GM12878 (cell line): ENCODE measurements around the gene ZNF445. TPM values are rescaled to one million over a fixed set of nuclear protein-coding genes. Genes with fewer than 3 reads are reported as not detected.

Experiments used
- ATAC-seq: fragments of 200-7000 bp; cut with Tn5 transposase; 3 replicates; pipeline ENCODE4 v1.9.1; 2020; ENCODE audit warnings: mild to moderate bottlenecking, moderate library complexity
- BruUV-seq: library from RNA; stranded (reverse); fragments of 400-500 nt; replicated peaks from 2 replicates; lab custom pipeline; 2021; lab: Mats Ljungman, UMichigan
- CTCF ChIA-PET: fragments of 300-600 bp; sonication (Branson Sonifier 250); formaldehyde crosslinking; extraction: SDS; loops from one replicate; lab custom pipeline; 2021; ENCODE audit warnings: inconsistent platforms; lab: Yijun Ruan, JAX
- POLR2A ChIA-PET: fragments of 350-600 bp; formaldehyde crosslinking; extraction: SDS; loops from one replicate; lab custom pipeline; 2021; ENCODE audit warnings: inconsistent platforms; lab: Charles Lee
- RAD21 ChIA-PET: fragments of 300-600 bp; sonication (Branson Sonifier 250); formaldehyde crosslinking; loops from one replicate; lab custom pipeline; 2023; ENCODE audit warnings: antibody characterized with exemption; ENCODE audit not compliant: unreplicated experiment; lab: Charles Lee
- SMC1A ChIA-PET: fragments of 300-600 bp; sonication (Branson Sonifier 250); formaldehyde crosslinking; loops from one replicate; lab custom pipeline; 2023; ENCODE audit not compliant: unreplicated experiment, uncharacterized antibody; lab: Charles Lee
- DNase-seq: peaks from one replicate; pipeline ENCODE4 v3.0.0-alpha.2; 2011; ENCODE audit warnings: low read depth, low spot score
- FAIRE-seq: peaks from 3 replicates; lab custom pipeline; 2011; peaks lifted over from hg19 to GRCh38; lab: Jason Lieb, UNC
- H2AFZ ChIP-seq: 2 replicates; pipeline ENCODE4 v1.6.0; 2011; ENCODE audit warnings: low read depth, low read length, control low read depth; ENCODE audit not compliant: control insufficient read depth
- H3K27ac ChIP-seq: 2 replicates; pipeline ENCODE4 v1.5.1; 2011; ENCODE audit warnings: control low read depth; ENCODE audit not compliant: control insufficient read depth, insufficient read depth
- H3K27me3 ChIP-seq, 2 experiments: replicated peaks in 1 of 2; 2 replicates each; pipeline versions ENCODE4 v1.6.0 to v1.6.1; 2011; ENCODE audit warnings: low read length in 1 of 2; ENCODE audit not compliant: control insufficient read depth in 2 of 2, insufficient read depth in 2 of 2
- H3K36me3 ChIP-seq, 2 experiments: 2 replicates each; pipeline ENCODE4 v1.5.1; 2011; ENCODE audit warnings: low read length in 1 of 2; ENCODE audit not compliant: control insufficient read depth in 2 of 2, insufficient read depth in 2 of 2
- H3K4me1 ChIP-seq: 2 replicates; pipeline ENCODE4 v1.6.1; 2011; ENCODE audit warnings: mild to moderate bottlenecking, low read length, moderate library complexity, mixed read lengths; ENCODE audit not compliant: control insufficient read depth, insufficient read depth
- H3K4me2 ChIP-seq: 2 replicates; pipeline ENCODE4 v1.6.0; 2011; ENCODE audit warnings: control low read depth; ENCODE audit not compliant: control insufficient read depth, insufficient read depth
- H3K4me3 ChIP-seq: fragments of 200-600 bp; sonication (generic); 2 replicates; pipeline ENCODE4 v1.5.1; 2016
- H3K79me2 ChIP-seq: 2 replicates; pipeline ENCODE4 v1.6.0; 2011; ENCODE audit warnings: low read length; ENCODE audit not compliant: control insufficient read depth, insufficient read depth
- H3K9ac ChIP-seq: 2 replicates; pipeline ENCODE4 v1.8.0; 2011; ENCODE audit warnings: low read length, control low read depth, mixed read lengths; ENCODE audit not compliant: control insufficient read depth, insufficient read depth
- H3K9me3 ChIP-seq: replicated peaks from 3 replicates; pipeline ENCODE4 v1.5.1; 2011; ENCODE audit warnings: mild to moderate bottlenecking, low read length; ENCODE audit not compliant: control insufficient read depth, insufficient read depth
- H4K20me1 ChIP-seq: 2 replicates; pipeline ENCODE4 v1.6.0; 2011; ENCODE audit not compliant: control insufficient read depth, insufficient read depth
- HDAC6 ChIP-seq: fragments of 200-600 bp; sonication (generic); IDR thresholded peaks from one replicate; pipeline ENCODE4 v1.8.0; 2017; ENCODE audit warnings: antibody characterized with exemption; ENCODE audit not compliant: unreplicated experiment
- HDGF ChIP-seq: fragments of 450-650 bp; IDR thresholded peaks from 2 replicates; pipeline ENCODE4 v1.6.1; 2016; ENCODE audit warnings: antibody characterized with exemption
- LARP7 ChIP-seq: fragments of 450-650 bp; IDR thresholded peaks from 2 replicates; pipeline ENCODE4 v1.6.1; 2017; ENCODE audit warnings: mild to moderate bottlenecking
- NFIC ChIP-seq: IDR thresholded peaks from 2 replicates; pipeline ENCODE4 v1.6.1; 2012; ENCODE audit warnings: low read depth, mild to moderate bottlenecking, inconsistent platforms, low read length, moderate library complexity
- PML ChIP-seq: IDR thresholded peaks from 2 replicates; pipeline ENCODE4 v1.6.1; 2012; ENCODE audit warnings: low read length, inconsistent platforms
- PRDM15 ChIP-seq: fragments of 450-650 bp; formaldehyde crosslinking; IDR thresholded peaks from 2 replicates; pipeline ENCODE4 v1.4.0; 2020; ENCODE audit warnings: mild to moderate bottlenecking, moderate library complexity
- RAD51 ChIP-seq: fragments of 450-650 bp; IDR thresholded peaks from 2 replicates; pipeline ENCODE4 v1.6.1; 2016; ENCODE audit warnings: moderate library complexity, mild to moderate bottlenecking, inconsistent platforms
- RUNX3 ChIP-seq: IDR thresholded peaks from 2 replicates; pipeline ENCODE4 v1.6.1; 2012; ENCODE audit warnings: low read length, inconsistent platforms
- SIX5 ChIP-seq: IDR thresholded peaks from 2 replicates; pipeline ENCODE4 v1.6.1; 2011; ENCODE audit warnings: mild to moderate bottlenecking, low read depth, low read length, moderate library complexity; ENCODE audit not compliant: severe bottlenecking
- SMAD5 ChIP-seq: IDR thresholded peaks from 2 replicates; pipeline ENCODE4 v1.6.1; 2016; ENCODE audit warnings: antibody characterized with exemption, low read depth
- SMARCA5 ChIP-seq: fragments of 450-650 bp; IDR thresholded peaks from 2 replicates; pipeline ENCODE4 v1.6.1; 2017; ENCODE audit warnings: mild to moderate bottlenecking
- SUPT20H ChIP-seq: IDR thresholded peaks from 2 replicates; pipeline ENCODE4 v1.6.1; 2011; ENCODE audit warnings: low read depth, mild to moderate bottlenecking, low read length, moderate library complexity, borderline replicate concordance; ENCODE audit not compliant: control insufficient read depth
- ZNF274 ChIP-seq: IDR thresholded peaks from one replicate; pipeline ENCODE4 v1.8.0; 2011; ENCODE audit not compliant: insufficient read length, insufficient read depth
- WGBS: methylation state at CpG from one replicate; pipeline ENCODE4 v1.1.6; 2016; ENCODE audit warnings: low lambda C conversion rate; ENCODE audit not compliant: insufficient replicate concordance, insufficient coverage; ENCODE audit errors: missing lambda C conversion rate; 5-methylcytosine and 5-hydroxymethylcytosine counted together
- in situ Hi-C: fragments of 300-500 bp; cut with MboI; formaldehyde crosslinking; loops from 9 replicates; pipeline ENCODE4 v1.14.3; 2018; ENCODE audit warnings: mixed read lengths
- intact Hi-C: fragments of 100-400 bp; cut with micrococcal nuclease; formaldehyde crosslinking; loops from one replicate; pipeline ENCODE4 v1.14.2; 2022; ENCODE audit not compliant: unreplicated experiment
- polyA plus RNA-seq, 11 experiments: library from polyadenylated mRNA; depleted of rRNA in 4 of 11; unstranded in 6 of 11; stranded (reverse) in 5 of 11; fragments of >200 nt; fragmentation: Nextera tagmentation in 4 of 11; fragmentation: Illumina TruSeq in 1 of 11; extraction: Ambion mirVana in 4 of 11; extraction: Trizol in 1 of 11; gene quantifications; 1 replicate in 1 of 11; 2 replicates in 10 of 11; pipeline versions ENCODE4 v1.2.1 to v1.2.3, GENCODE V29; 2011 to 2016; ENCODE audit warnings: inconsistent platforms in 2 of 11, missing spikeins in 2 of 11, low read depth in 1 of 11
- total RNA-seq, 4 experiments: library from RNA; depleted of rRNA in 3 of 4; stranded (reverse); fragments of >200 nt in 3 of 4; fragmentation: Illumina TruSeq in 1 of 4; extraction: Trizol in 1 of 4; gene quantifications; 2 replicates each; pipeline versions ENCODE4 v1.2.1 to v1.2.3, GENCODE V29; 2013 to 2021

ZNF445 gene
- total and polyA plus RNA-seq, 10 of the 15 experiments (the other 5 are each of a cell fraction or from before 2014, with no cell fraction given), result 0.80 to 14.4 (median 5.6) TPM

- DNase-seq, result no peak
- H4K20me1 ChIP-seq, result no peaks in the 10 kb centered on the region
- TF ChIP-seq SMARCA5, result no peak
- TF ChIP-seq RUNX3, result no peak
- TF ChIP-seq ZNF274, result no peak
- TF ChIP-seq SIX5, result no peak
- TF ChIP-seq NFIC, result no peak
- TF ChIP-seq SMAD5, result no peak
- TF ChIP-seq PML, result no peak
- TF ChIP-seq HDGF, result no peak
- no peak for TF ChIP-seq PRDM15 (CRISPR knock-in tag)
- no peak for TF ChIP-seq SUPT20H
- no peak for TF ChIP-seq RAD51
- no peak for TF ChIP-seq HDAC6
- TF ChIP-seq LARP7, result no peak
- H2AFZ ChIP-seq, result no peak overlapping the region
- H3K27me3 ChIP-seq, result no peaks in the 10 kb centered on the region
- no peak for FAIRE-seq
- no peak overlapping the region for H3K9ac ChIP-seq
- ChIA-PET SMC1A (no interaction called here), RAD21 (no interaction called here), POLR2A (no interaction called here), CTCF (no interaction called here)
- H3K9me3 ChIP-seq, result no peaks in the 10 kb centered on the region
- no peak overlapping the region for H3K4me2 ChIP-seq
- no peaks in the 10 kb centered on the region for H3K79me2 ChIP-seq
- no TSS peak for BruUV-seq
- WGBS, result 100% methylated on average over 1 of the region's 1 CpG
- no peaks in the 10 kb centered on the region for H3K36me3 ChIP-seq
- H3K4me1 ChIP-seq, result peaks cover 17% of the 10 kb centered on the region
- ATAC-seq, result no peak
- intact Hi-C loops, result no loop called here
- in situ Hi-C loops, result no loop called here
- no peak overlapping the region for H3K27ac ChIP-seq
- no peak overlapping the region for H3K4me3 ChIP-seq
Measured at GRCh38 chr3:44436181-44436580, 41.3 kb downstream of the ZNF445 start.
